ENCODE results near the gene CSNK1G3.
"Not testable (repeated sequence)": the region's sequence is repeated elsewhere in the genome, so short reads cannot be mapped to it uniquely, and the experiment has no call there.

GRCh38 chr5:123495211-123495610, 16.8 kb upstream of the CSNK1G3 start:
- TF ChIP-seq CTCF (IDR thresholded peaks at IDR 0.05 in 8 of 11, conservative IDR thresholded peaks at IDR 0.05 in 3 of 11); POLR2A (IDR thresholded peaks at IDR 0.05): not testable (repeated sequence)

Data from spleen (tissue), 7 donors.